ENCODE data around the gene CYSLTR2.

Gene CYSLTR2

GRCh38 chr13:48641404-48641803 lies 12.3 kb upstream of the CYSLTR2 start:
- no peak for TF ChIP-seq CTCF (conservative IDR thresholded peaks at IDR 0.05; ENCODE audit: control insufficient read depth, insufficient read depth, low read depth, low read length)
- DNase-seq (ENCODE audit: low read depth), result no peak

GRCh38 chr13:48642061-48642460 lies 11.7 kb upstream of the CYSLTR2 start:
- no peak for DNase-seq (ENCODE audit: low read depth)
- no peak overlapping the region for H3K4me3 ChIP-seq (ENCODE audit: control insufficient read depth, low read depth, low read length)
- no peak for TF ChIP-seq CTCF (conservative IDR thresholded peaks at IDR 0.05; ENCODE audit: control insufficient read depth, insufficient read depth, low read depth, low read length)

More at GRCh38 chr13:48641404-48641803, 12.3 kb upstream of the CYSLTR2 start:
- H3K4me3 ChIP-seq (ENCODE audit: control insufficient read depth, low read depth, low read length), result no peak overlapping the region

GRCh38 chr13:48643159-48643558 lies 10.6 kb upstream of the CYSLTR2 start:
- TF ChIP-seq CTCF (conservative IDR thresholded peaks at IDR 0.05; ENCODE audit: control insufficient read depth, insufficient read depth, low read depth, low read length), result no peak

GRCh38 chr13:48644141-48644540 lies 9.6 kb upstream of the CYSLTR2 start:
- no peak for DNase-seq (ENCODE audit: low read depth)
- no peak for TF ChIP-seq CTCF (conservative IDR thresholded peaks at IDR 0.05; ENCODE audit: control insufficient read depth, insufficient read depth, low read depth, low read length)
- no peak overlapping the region for H3K4me3 ChIP-seq (ENCODE audit: control insufficient read depth, low read depth, low read length)

More at GRCh38 chr13:48643159-48643558, 10.6 kb upstream of the CYSLTR2 start:
- no peak overlapping the region for H3K4me3 ChIP-seq (ENCODE audit: control insufficient read depth, low read depth, low read length)
- no peak for DNase-seq (ENCODE audit: low read depth)

- DNase-seq (ENCODE audit: low read depth), result no peak
- no peak overlapping the region for H3K4me3 ChIP-seq (ENCODE audit: control insufficient read depth, low read depth, low read length)
- no peak for TF ChIP-seq CTCF (conservative IDR thresholded peaks at IDR 0.05; ENCODE audit: control insufficient read depth, insufficient read depth, low read depth, low read length)
Observed at GRCh38 chr13:48644951-48645350, 8.8 kb upstream of the CYSLTR2 start.

- no peak for TF ChIP-seq CTCF (conservative IDR thresholded peaks at IDR 0.05; ENCODE audit: control insufficient read depth, insufficient read depth, low read depth, low read length)
- H3K4me3 ChIP-seq (ENCODE audit: control insufficient read depth, low read depth, low read length), result no peak overlapping the region
Observed at GRCh38 chr13:48645845-48646244, 7.9 kb upstream of the CYSLTR2 start.

GRCh38 chr13:48646791-48647190 lies 6.9 kb upstream of the CYSLTR2 start:
- no peak for TF ChIP-seq CTCF (conservative IDR thresholded peaks at IDR 0.05; ENCODE audit: control insufficient read depth, insufficient read depth, low read depth, low read length)
- no peak for DNase-seq (ENCODE audit: low read depth)
- H3K4me3 ChIP-seq (ENCODE audit: control insufficient read depth, low read depth, low read length), result no peak overlapping the region

More at GRCh38 chr13:48645845-48646244, 7.9 kb upstream of the CYSLTR2 start:
- no peak for DNase-seq (ENCODE audit: low read depth)
